ENCODE data around the gene HECTD2. TPM values are rescaled to one million over a fixed set of nuclear protein-coding genes. Genes with fewer than 3 reads are reported as not detected.

HECTD2 gene
- total RNA-seq, 1 donor from 2014 or later = 8.1 TPM

GRCh38 chr10:91536111-91536510, 126.0 kb downstream of the HECTD2 start:
- DNase-seq (no peak), ATAC-seq (ENCODE audit: low read depth) (no peak)
- intact Hi-C loops (cut with micrococcal nuclease) = no loop called here
- no peak overlapping the region for H3K4me3 Mint-ChIP-seq
- ChIA-PET POLR2A (no interaction called here), CTCF (no interaction called here)
- no peaks in the 10 kb centered on the region for H3K36me3 Mint-ChIP-seq (ENCODE audit: low read depth)
- no peak overlapping the region for H3K27ac Mint-ChIP-seq
- H3K27me3 Mint-ChIP-seq = peaks cover 8% of the 10 kb centered on the region
- no peaks in the 10 kb centered on the region for H3K9me3 Mint-ChIP-seq
- no peak for TF ChIP-seq CTCF (IDR thresholded peaks at IDR 0.05)
- H3K4me1 Mint-ChIP-seq = no peaks in the 10 kb centered on the region

- no peak for TF ChIP-seq CTCF (IDR thresholded peaks at IDR 0.05)
- no peak for DNase-seq
- intact Hi-C loops (cut with micrococcal nuclease) = no loop called here
Measured at GRCh38 chr10:91536733-91537132, 126.6 kb downstream of the HECTD2 start.

GRCh38 chr10:91537614-91538383, 127.7 kb downstream of the HECTD2 start:
- ATAC-seq (ENCODE audit: low read depth) = no peak
- no peaks in the 10 kb centered on the region for H3K36me3 Mint-ChIP-seq (ENCODE audit: low read depth)
- ChIA-PET CTCF (no interaction called here), POLR2A (no interaction called here)
- H3K27me3 Mint-ChIP-seq = peaks cover 6% of the 10 kb centered on the region
- no peak for TF ChIP-seq CTCF (IDR thresholded peaks at IDR 0.05)
- intact Hi-C loops (cut with micrococcal nuclease) = no loop called here
- H3K4me3 Mint-ChIP-seq = no peak overlapping the region
- DNase-seq = no peak
- no peak overlapping the region for H3K27ac Mint-ChIP-seq
- no peaks in the 10 kb centered on the region for H3K9me3 Mint-ChIP-seq
- no peaks in the 10 kb centered on the region for H3K4me1 Mint-ChIP-seq

More at GRCh38 chr10:91536733-91537132, 126.6 kb downstream of the HECTD2 start:
- H3K36me3 Mint-ChIP-seq (ENCODE audit: low read depth) = no peaks in the 10 kb centered on the region
- ChIA-PET POLR2A (no interaction called here), CTCF (no interaction called here)
- peaks cover 7% of the 10 kb centered on the region for H3K27me3 Mint-ChIP-seq
- ATAC-seq (ENCODE audit: low read depth) = no peak
- no peak overlapping the region for H3K4me3 Mint-ChIP-seq
- H3K9me3 Mint-ChIP-seq = no peaks in the 10 kb centered on the region
- H3K4me1 Mint-ChIP-seq = no peaks in the 10 kb centered on the region
- H3K27ac Mint-ChIP-seq = no peak overlapping the region

DNA sequence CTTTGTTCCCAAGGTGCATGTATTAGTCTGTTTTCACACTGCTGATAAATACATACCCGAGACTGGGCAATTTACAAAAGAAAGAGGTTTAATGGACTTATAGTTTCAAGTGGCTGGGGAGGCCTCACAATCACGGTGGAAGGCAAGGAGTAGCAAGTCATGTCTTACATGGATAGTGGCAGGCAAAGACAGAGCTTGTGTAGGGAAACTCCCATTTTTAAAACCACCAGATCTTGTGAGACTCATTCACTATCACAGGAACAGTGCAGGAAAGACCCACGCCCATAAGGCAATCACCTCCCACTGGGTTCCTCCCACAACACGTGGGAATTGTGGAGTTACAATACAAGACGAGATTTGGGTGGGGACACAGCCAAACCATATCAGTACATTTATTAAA, 129.8 kb downstream of the HECTD2 start:
- TF ChIP-seq CTCF (IDR thresholded peaks at IDR 0.05) = no peak
- intact Hi-C loops (cut with micrococcal nuclease) = no loop called here
- no peak overlapping the region for H3K27ac Mint-ChIP-seq
- ChIA-PET CTCF (no interaction called here), POLR2A (no interaction called here)
- no peak for DNase-seq
- no peaks in the 10 kb centered on the region for H3K36me3 Mint-ChIP-seq (ENCODE audit: low read depth)
- H3K27me3 Mint-ChIP-seq = peaks cover 3% of the 10 kb centered on the region
- H3K4me3 Mint-ChIP-seq = no peak overlapping the region
- no peaks in the 10 kb centered on the region for H3K4me1 Mint-ChIP-seq
- no peak for ATAC-seq (ENCODE audit: low read depth)
- no peaks in the 10 kb centered on the region for H3K9me3 Mint-ChIP-seq

- ChIA-PET POLR2A (no interaction called here), CTCF (no interaction called here)
- no peak overlapping the region for H3K4me3 Mint-ChIP-seq
- TF ChIP-seq CTCF (IDR thresholded peaks at IDR 0.05) = no peak
- no peak for DNase-seq
- H3K27ac Mint-ChIP-seq = no peak overlapping the region
- no peaks in the 10 kb centered on the region for H3K9me3 Mint-ChIP-seq
- no peaks in the 10 kb centered on the region for H3K36me3 Mint-ChIP-seq (ENCODE audit: low read depth)
- no peaks in the 10 kb centered on the region for H3K4me1 Mint-ChIP-seq
- no peak for ATAC-seq (ENCODE audit: low read depth)
- H3K27me3 Mint-ChIP-seq = peaks cover 3% of the 10 kb centered on the region
- intact Hi-C loops (cut with micrococcal nuclease) = no loop called here
Measured at GRCh38 chr10:91540733-91541132, 130.6 kb downstream of the HECTD2 start.

All from activated B cell treated with CpG ODN at 0.5 μM for 24 hours (primary cell).